Stomach (tissue), 9 donors: Measurements from ENCODE around the gene LPA. TPM values are rescaled to one million over a fixed set of nuclear protein-coding genes. Genes with fewer than 3 reads are reported as not detected.
"Not testable (repeated sequence)": the region's sequence is repeated elsewhere in the genome, so short reads cannot be mapped to it uniquely, and the experiment has no call there.

ENCODE experiments used
- DNase-seq, 2 donors: peaks; one replicate each; pipeline versions ENCODE4 v3.0.0 to v3.0.0-alpha.2; 2013 to 2019
- H3K27ac ChIP-seq, 5 donors: fragments of 200-600 bp in 4 of 5; sonication (generic) in 4 of 5; one replicate each; pipeline ENCODE4 v1.5.1; 2013 to 2019; ENCODE audit warnings: mild to moderate bottlenecking in 1 of 5, moderate library complexity in 1 of 5
- H3K27me3 ChIP-seq, 3 donors: fragments of 200-600 bp; sonication (generic); one replicate each; pipeline ENCODE4 v1.5.1; 2017 to 2019; ENCODE audit warnings: mixed run types in 1 of 3
- H3K36me3 ChIP-seq, 4 donors: fragments of 200-600 bp; sonication (generic); 1 replicate in 3 of 4; 2 replicates in 1 of 4; pipeline ENCODE4 v1.5.1; 2016 to 2019
- H3K4me1 ChIP-seq, 4 donors: fragments of 200-600 bp; sonication (generic); one replicate each; pipeline ENCODE4 v1.5.1; 2016 to 2019
- H3K4me3 ChIP-seq, 4 donors: fragments of 200-600 bp; sonication (generic) in 3 of 4; one replicate each; pipeline ENCODE4 v1.5.1; 2016 to 2019; ENCODE audit warnings: mild to moderate bottlenecking in 1 of 4
- H3K9me3 ChIP-seq, 4 donors: fragments of 200-600 bp; sonication (generic); one replicate each; pipeline ENCODE4 v1.5.1; 2016 to 2019
- EP300 ChIP-seq: sonication (generic); formaldehyde crosslinking; IDR thresholded peaks from one replicate; pipeline ENCODE4 v1.6.1; 2017; ENCODE audit warnings: antibody characterized with exemption
- POLR2A ChIP-seq, 4 donors: fragments of 450-650 bp; IDR thresholded peaks; one replicate each; pipeline ENCODE4 v1.6.1; 2016; ENCODE audit warnings: antibody characterized with exemption in 4 of 4, control low read depth in 2 of 4, mild to moderate bottlenecking in 1 of 4, moderate library complexity in 1 of 4
- POLR2AphosphoS5 ChIP-seq, 3 donors: sonication (generic); formaldehyde crosslinking; IDR thresholded peaks; one replicate each; pipeline ENCODE4 v1.6.1; 2016; ENCODE audit warnings: antibody characterized with exemption in 3 of 3
- WGBS, 5 donors: extraction: QIAGEN DNeasy Blood & Tissue Kit in 3 of 5; methylation state at CpG; one replicate each; pipeline versions ENCODE4 v1.1.5 to v1.1.7; 2013 to 2018; 5-methylcytosine and 5-hydroxymethylcytosine counted together
- intact Hi-C: fragments of 100-400 bp; cut with DNase I; formaldehyde crosslinking; loops from one replicate; pipeline ENCODE4 v1.15.1; 2023; ENCODE audit warnings: low total_unique reads
- polyA plus RNA-seq, 3 donors: library from polyadenylated mRNA; stranded (reverse); fragments of 200-250 nt; gene quantifications; one replicate each; pipeline ENCODE4 v1.2.3, GENCODE V29; 2013
- total RNA-seq, 5 donors: library from RNA; depleted of rRNA; stranded (reverse); fragments of >200 nt; gene quantifications; one replicate each; pipeline versions ENCODE4 v1.1.0 to v1.2.3, GENCODE V29; 2014 to 2016
- TF ChIP-seq, protein P1 (sequence below), 7 experiments: fragments of 450-650 bp in 4 of 7; fragments of 200-600 bp in 3 of 7; sonication (generic) in 3 of 7; IDR thresholded peaks; one replicate each; pipeline ENCODE4 v1.5.1; 2016 to 2019; ENCODE audit warnings: antibody characterized with exemption in 7 of 7, control low read depth in 2 of 7, mild to moderate bottlenecking in 1 of 7
- donor health status: healthy with polysubstance abuse.
- donor health status: Bipolar disorder and iron deficiency.
- donor health status: healthy.

The LPA gene
- total and polyA plus RNA-seq, 8 donors, result 0.25 TPM; not detected in 7

DNA sequence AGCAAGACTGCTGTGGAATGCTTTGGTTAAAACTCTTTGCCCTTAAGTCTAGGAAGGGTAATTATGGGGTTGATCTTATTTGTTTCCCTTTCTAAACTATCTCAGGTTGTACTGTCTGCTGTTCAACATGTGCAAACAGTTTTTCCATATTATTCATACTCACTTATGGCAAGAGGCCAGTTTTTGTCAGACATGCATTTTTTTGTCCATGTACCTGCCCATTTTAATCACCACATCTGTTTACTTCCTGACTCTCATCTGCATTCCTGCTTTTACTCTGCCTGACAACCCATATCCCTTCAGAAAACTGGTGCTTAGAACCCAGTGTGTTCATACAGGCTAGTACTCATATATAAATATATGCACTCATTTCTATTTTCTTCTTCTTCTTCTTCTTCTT lies 80.3 kb downstream of the LPA start:
- intact Hi-C loops, result no loop called here

DNA sequence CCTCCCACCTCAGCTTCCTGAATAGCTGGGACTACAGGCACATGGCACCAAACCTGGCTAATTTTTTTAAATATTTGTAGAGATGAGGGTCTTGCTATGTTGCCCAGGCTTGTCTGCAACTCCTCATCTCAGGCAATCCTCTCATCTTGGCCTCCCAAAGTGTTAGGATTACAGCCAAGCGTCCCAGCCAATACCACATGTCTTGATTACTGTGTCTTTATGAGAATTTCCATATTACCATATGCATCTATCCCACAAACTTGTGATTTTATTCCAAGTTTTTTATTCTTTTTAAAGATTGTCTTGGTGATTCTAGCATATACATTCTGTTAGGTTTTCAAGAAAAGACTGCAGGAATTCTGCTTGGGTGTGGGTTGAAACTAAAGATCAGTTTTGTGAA lies 82.7 kb downstream of the LPA start:
- no peak overlapping the region for H3K4me3 ChIP-seq
- 58 to 75% (median 67%) methylated on average over 1 of the region's 1 CpG for WGBS, 5 donors
- no peaks in the 10 kb centered on the region for H3K4me1 ChIP-seq
- no peak for DNase-seq
- no peak overlapping the region for H3K27ac ChIP-seq
- peaks cover 0 to 5% (median 0%) of the 10 kb centered on the region in 4 donors for H3K9me3 ChIP-seq
- TF ChIP-seq POLR2AphosphoS5 (IDR thresholded peaks at IDR 0.05) (no peak), EP300 (no peak), POLR2A (IDR thresholded peaks at IDR 0.05) (no peak)
- TF ChIP-seq, protein P1, sequence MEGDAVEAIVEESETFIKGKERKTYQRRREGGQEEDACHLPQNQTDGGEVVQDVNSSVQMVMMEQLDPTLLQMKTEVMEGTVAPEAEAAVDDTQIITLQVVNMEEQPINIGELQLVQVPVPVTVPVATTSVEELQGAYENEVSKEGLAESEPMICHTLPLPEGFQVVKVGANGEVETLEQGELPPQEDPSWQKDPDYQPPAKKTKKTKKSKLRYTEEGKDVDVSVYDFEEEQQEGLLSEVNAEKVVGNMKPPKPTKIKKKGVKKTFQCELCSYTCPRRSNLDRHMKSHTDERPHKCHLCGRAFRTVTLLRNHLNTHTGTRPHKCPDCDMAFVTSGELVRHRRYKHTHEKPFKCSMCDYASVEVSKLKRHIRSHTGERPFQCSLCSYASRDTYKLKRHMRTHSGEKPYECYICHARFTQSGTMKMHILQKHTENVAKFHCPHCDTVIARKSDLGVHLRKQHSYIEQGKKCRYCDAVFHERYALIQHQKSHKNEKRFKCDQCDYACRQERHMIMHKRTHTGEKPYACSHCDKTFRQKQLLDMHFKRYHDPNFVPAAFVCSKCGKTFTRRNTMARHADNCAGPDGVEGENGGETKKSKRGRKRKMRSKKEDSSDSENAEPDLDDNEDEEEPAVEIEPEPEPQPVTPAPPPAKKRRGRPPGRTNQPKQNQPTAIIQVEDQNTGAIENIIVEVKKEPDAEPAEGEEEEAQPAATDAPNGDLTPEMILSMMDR (IDR thresholded peaks at IDR 0.05), result no peak
- intact Hi-C loops, result no loop called here
- H3K27me3 ChIP-seq, result no peaks in the 10 kb centered on the region
- H3K36me3 ChIP-seq, result no peaks in the 10 kb centered on the region

More for the DNA sequence above, 80.3 kb downstream of the LPA start:
- H3K4me3 ChIP-seq, result no peak overlapping the region
- H3K27me3 ChIP-seq, result no peaks in the 10 kb centered on the region
- H3K27ac ChIP-seq, result no peak overlapping the region
- H3K9me3 ChIP-seq, result peaks cover 0 to 5% (median 0%) of the 10 kb centered on the region in 4 donors
- H3K36me3 ChIP-seq, result no peaks in the 10 kb centered on the region
- TF ChIP-seq, protein P1 (IDR thresholded peaks at IDR 0.05), result no peak
- no peak for TF ChIP-seq POLR2A (IDR thresholded peaks at IDR 0.05)
- TF ChIP-seq EP300, result no peak
- TF ChIP-seq POLR2AphosphoS5 (IDR thresholded peaks at IDR 0.05), result no peak
- DNase-seq, result no peak
- no peaks in the 10 kb centered on the region for H3K4me1 ChIP-seq

DNA sequence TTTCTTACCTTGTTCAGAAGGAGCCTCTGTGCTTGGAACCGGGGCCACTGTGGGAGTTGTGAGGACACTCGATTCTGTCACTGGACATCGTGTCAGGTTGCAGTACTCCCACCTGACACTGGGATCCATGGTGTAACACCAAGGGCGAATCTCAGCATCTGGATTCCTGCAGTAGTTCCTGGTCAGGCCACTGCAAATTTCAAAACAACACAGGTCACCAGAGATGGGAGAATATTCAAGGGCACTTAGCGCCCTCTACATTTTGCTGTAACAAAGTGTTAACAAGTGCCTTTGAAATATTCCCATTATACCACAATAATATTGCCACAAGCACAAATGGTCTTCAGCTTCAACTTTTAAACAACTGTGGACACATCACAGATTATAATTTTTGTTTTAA lies 85.6 kb downstream of the LPA start:
- not testable (repeated sequence) for H3K36me3 ChIP-seq

DNA sequence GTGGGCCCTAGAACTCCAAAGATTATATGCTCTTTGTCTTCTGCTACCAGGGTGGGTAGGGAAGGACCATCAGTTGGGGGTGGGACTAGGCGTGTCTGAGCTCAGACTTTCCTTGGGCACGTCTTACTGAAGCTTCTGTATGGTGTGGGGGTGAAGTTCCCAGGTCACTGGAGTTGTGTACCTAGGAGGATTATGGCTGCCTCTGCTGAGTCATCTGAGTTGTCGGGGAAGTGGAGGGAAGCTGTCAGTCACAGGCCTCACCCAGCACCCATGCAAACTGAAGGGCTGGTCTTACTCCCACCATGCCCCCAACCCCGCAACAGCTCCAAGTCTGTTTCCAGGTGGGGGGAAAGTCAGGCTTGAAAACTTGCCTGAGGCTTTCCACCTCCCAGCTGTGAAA lies 90.1 kb downstream of the LPA start:
- peaks cover 0 to 4% (median 0%) of the 10 kb centered on the region in 4 donors for H3K9me3 ChIP-seq
- no peak overlapping the region for H3K4me3 ChIP-seq
- H3K27ac ChIP-seq, result no peak overlapping the region
- TF ChIP-seq POLR2AphosphoS5 (IDR thresholded peaks at IDR 0.05), result no peak
- no peak for TF ChIP-seq EP300
- no peak for TF ChIP-seq POLR2A (IDR thresholded peaks at IDR 0.05)
- TF ChIP-seq, protein P1 (IDR thresholded peaks at IDR 0.05), result no peak
- no peaks in the 10 kb centered on the region for H3K36me3 ChIP-seq
- no peaks in the 10 kb centered on the region for H3K4me1 ChIP-seq
- intact Hi-C loops, result no loop called here
- DNase-seq, result no peak
- WGBS, 5 donors, result 57 to 65% (median 62%) methylated on average over 4 of the region's 4 CpGs
- H3K27me3 ChIP-seq, result no peaks in the 10 kb centered on the region

More for the DNA sequence above, 85.6 kb downstream of the LPA start:
- 57 to 78% (median 67%) methylated on average over 5 of the region's 5 CpGs for WGBS, 5 donors
- DNase-seq, H3K4me1 ChIP-seq, H3K4me3 ChIP-seq, H3K27ac ChIP-seq, intact Hi-C loops, H3K27me3 ChIP-seq, H3K9me3 ChIP-seq: not testable (repeated sequence)

DNA sequence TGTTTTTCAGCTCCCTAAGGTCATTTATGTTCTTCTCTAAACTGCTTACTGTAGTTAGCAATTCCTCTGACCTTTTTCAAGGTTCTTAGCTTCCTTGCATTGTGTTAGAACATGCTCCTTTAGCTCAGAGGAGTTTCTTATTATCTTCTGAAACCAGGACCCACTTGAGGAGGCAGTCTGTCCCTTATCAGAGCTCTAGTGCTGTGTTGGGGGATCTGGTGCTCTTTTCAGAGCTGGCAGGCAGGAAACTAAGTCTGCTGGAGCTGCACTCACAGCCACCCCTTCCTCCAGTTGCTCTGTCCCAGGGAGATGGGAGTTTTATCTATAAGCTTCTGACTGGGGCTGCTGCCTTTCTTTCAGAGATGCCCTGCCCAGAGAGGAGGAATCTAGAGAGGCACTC lies 92.9 kb downstream of the LPA start:
- intact Hi-C loops, DNase-seq: not testable (repeated sequence)

More for the DNA sequence above, 92.9 kb downstream of the LPA start:
- H3K36me3 ChIP-seq, H3K27me3 ChIP-seq, H3K9me3 ChIP-seq, H3K27ac ChIP-seq, H3K4me3 ChIP-seq, H3K4me1 ChIP-seq: not testable (repeated sequence)
